GM13976 (cell line): Measurements from ENCODE around the gene BRD1.

ENCODE experiments used
- DNase-seq: peaks from one replicate; pipeline ENCODE4 v3.0.0; 2012; ENCODE audit warnings: low spot score
- in situ Hi-C: fragments of 300-500 bp; cut with MboI; formaldehyde crosslinking; loops from one replicate; pipeline ENCODE4 v1.12.0; 2022; ENCODE audit warnings: low sequenced_read_pairs, mixed read lengths, inconsistent platforms; ENCODE audit not compliant: unreplicated experiment
- TF ChIP-seq, protein P1 (sequence below): IDR thresholded peaks from 2 replicates; pipeline ENCODE4 v1.5.1; 2012; ENCODE audit warnings: borderline replicate concordance, mild to moderate bottlenecking; ENCODE audit not compliant: insufficient read depth; ENCODE audit errors: extremely low read depth, missing control alignments, control extremely low read depth

Gene BRD1

DNA sequence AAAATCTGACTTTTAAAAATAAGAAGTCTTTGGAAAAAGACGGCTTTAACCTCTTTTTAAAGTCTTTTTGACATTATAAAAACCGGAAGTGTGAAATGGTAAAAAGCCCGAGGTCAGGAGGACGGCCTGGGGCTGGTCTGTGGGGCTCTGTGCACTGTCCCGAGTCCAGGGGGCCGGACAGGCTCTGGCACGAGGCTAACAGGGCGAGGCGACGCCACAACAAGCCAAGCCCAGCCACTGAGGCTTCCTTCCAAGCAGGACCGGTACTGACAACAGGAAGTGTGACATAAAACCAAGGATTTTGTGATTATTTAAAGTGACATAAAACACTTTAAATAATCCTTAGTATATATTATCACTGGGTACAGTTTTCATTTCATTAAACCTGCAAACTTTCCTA, 39.2 kb downstream of the BRD1 start:
- TF ChIP-seq, protein P1, sequence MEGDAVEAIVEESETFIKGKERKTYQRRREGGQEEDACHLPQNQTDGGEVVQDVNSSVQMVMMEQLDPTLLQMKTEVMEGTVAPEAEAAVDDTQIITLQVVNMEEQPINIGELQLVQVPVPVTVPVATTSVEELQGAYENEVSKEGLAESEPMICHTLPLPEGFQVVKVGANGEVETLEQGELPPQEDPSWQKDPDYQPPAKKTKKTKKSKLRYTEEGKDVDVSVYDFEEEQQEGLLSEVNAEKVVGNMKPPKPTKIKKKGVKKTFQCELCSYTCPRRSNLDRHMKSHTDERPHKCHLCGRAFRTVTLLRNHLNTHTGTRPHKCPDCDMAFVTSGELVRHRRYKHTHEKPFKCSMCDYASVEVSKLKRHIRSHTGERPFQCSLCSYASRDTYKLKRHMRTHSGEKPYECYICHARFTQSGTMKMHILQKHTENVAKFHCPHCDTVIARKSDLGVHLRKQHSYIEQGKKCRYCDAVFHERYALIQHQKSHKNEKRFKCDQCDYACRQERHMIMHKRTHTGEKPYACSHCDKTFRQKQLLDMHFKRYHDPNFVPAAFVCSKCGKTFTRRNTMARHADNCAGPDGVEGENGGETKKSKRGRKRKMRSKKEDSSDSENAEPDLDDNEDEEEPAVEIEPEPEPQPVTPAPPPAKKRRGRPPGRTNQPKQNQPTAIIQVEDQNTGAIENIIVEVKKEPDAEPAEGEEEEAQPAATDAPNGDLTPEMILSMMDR, result no peak
- DNase-seq, result no peak
- in situ Hi-C loops, result no loop called here

GRCh38 chr22:49787861-49788260, 39.8 kb downstream of the BRD1 start:
- TF ChIP-seq, protein P1, result no peak
- in situ Hi-C loops, result no loop called here
- DNase-seq, result no peak

GRCh38 chr22:49786976-49787706, 40.5 kb downstream of the BRD1 start:
- in situ Hi-C loops, result no loop called here
- TF ChIP-seq, protein P1, result no peak
- no peak for DNase-seq

DNA sequence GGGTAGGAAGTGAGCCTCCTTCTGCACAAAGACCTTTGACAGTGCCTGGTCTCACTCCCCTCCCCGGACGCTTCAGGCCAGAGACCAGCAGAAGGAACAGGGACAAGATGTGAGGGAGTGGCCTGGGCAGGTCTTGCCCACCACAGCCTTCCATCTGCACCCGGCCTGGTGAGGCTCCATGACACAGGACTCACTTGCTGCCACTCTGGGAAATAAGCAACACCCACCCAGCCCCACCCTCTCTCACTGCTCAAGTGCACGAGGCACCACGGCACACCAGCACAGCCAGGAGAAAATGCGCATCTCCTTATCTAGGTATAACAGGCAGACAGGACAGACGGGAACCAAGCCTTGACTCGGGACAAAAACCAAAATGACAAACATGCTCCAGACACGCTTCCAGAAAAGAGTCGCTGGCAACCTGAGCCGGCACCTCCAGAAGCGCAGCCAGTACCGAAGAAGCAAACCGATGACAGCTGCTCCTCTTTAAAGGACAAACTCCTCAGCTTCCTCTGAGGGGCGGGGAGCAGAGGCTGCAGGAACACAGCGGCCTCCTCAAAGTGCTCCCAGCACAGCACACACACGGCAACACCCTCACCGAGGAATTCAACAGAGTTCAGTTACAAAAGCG, 41.7 kb downstream of the BRD1 start:
- in situ Hi-C loops, result no loop called here
- TF ChIP-seq, protein P1, result no peak

GRCh38 chr22:49785046-49785521, 42.6 kb downstream of the BRD1 start:
- in situ Hi-C loops, result no loop called here
- TF ChIP-seq, protein P1, result no peak
- DNase-seq, result no peak

More for the DNA sequence above, 41.7 kb downstream of the BRD1 start:
- no peak for DNase-seq

- TF ChIP-seq, protein P1, result no peak
- no peak for DNase-seq
- in situ Hi-C loops, result no loop called here
These were observed 43.1 kb downstream of the BRD1 start for GRCh38 chr22:49784630-49784971.
